OCI-LY7 (cell line): Measurements from ENCODE around the gene WASF3. TPM values are rescaled to one million over a fixed set of nuclear protein-coding genes. Genes with fewer than 3 reads are reported as not detected.

ENCODE experiments used
- BruUV-seq: library from RNA; stranded (reverse); fragments of 400-500 nt; replicated peaks from 2 replicates; lab custom pipeline; 2021; lab: Mats Ljungman, UMichigan
- CTCF ChIA-PET: fragments of 300-600 bp; sonication (Branson Sonifier 250); formaldehyde crosslinking; loops from one replicate; lab custom pipeline; 2022; ENCODE audit warnings: antibody characterized with exemption; ENCODE audit not compliant: unreplicated experiment; lab: Charles Lee
- POLR2A ChIA-PET: fragments of 300-600 bp; sonication (Branson Sonifier 250); formaldehyde crosslinking; loops from one replicate; lab custom pipeline; 2022; ENCODE audit warnings: antibody characterized with exemption; lab: Charles Lee
- DNase-seq: peaks from one replicate; pipeline ENCODE4 v3.0.0-alpha.2; 2015; ENCODE audit warnings: low spot score
- H2AFZ ChIP-seq: fragments of 200-600 bp; sonication (generic), shearing (Covaris generic); 2 replicates; pipeline ENCODE4 v1.6.1; 2014; ENCODE audit warnings: mild to moderate bottlenecking, antibody characterized with exemption, low read length, moderate library complexity
- H3K27ac ChIP-seq: fragments of 200-600 bp; sonication (generic); 2 replicates; pipeline ENCODE4 v1.5.1; 2014; ENCODE audit warnings: mixed run types, low read depth, mild to moderate bottlenecking, moderate library complexity, low read length, inconsistent platforms; ENCODE audit not compliant: poor library complexity, severe bottlenecking
- H3K36me3 ChIP-seq: fragments of 200-600 bp; sonication (generic); 2 replicates; pipeline ENCODE4 v1.6.1; 2014; ENCODE audit warnings: mild to moderate bottlenecking, antibody characterized with exemption, low read length, moderate library complexity, mixed read lengths; ENCODE audit not compliant: insufficient read depth
- H3K4me1 ChIP-seq: fragments of 200-600 bp; sonication (generic); 2 replicates; pipeline ENCODE4 v1.5.1; 2014; ENCODE audit warnings: mild to moderate bottlenecking, low read length; ENCODE audit not compliant: insufficient read depth, poor library complexity, severe bottlenecking
- H3K4me2 ChIP-seq: fragments of 200-600 bp; sonication (generic); 2 replicates; pipeline ENCODE4 v1.6.1; 2014; ENCODE audit warnings: mild to moderate bottlenecking, low read length
- H3K4me3 ChIP-seq: fragments of 200-600 bp; sonication (generic); 2 replicates; pipeline ENCODE4 v1.5.1; 2014; ENCODE audit warnings: mild to moderate bottlenecking, low read depth, low read length; ENCODE audit not compliant: poor library complexity, severe bottlenecking
- H3K79me2 ChIP-seq: fragments of 200-600 bp; sonication (generic); 2 replicates; pipeline ENCODE4 v1.6.1; 2016; ENCODE audit warnings: low read depth, mild to moderate bottlenecking, low read length, moderate library complexity, mixed read lengths; ENCODE audit not compliant: insufficient read depth
- H3K9me2 ChIP-seq: fragments of 200-600 bp; sonication (generic); 2 replicates; pipeline ENCODE4 v1.6.1; 2016; ENCODE audit warnings: mild to moderate bottlenecking, low read length, mixed read lengths; ENCODE audit not compliant: insufficient read depth
- H3K9me3 ChIP-seq: fragments of 200-600 bp; sonication (generic); 2 replicates; pipeline ENCODE4 v1.6.1; 2014; ENCODE audit warnings: mild to moderate bottlenecking, mixed run types, low read length, mixed read lengths
- H4K20me1 ChIP-seq: fragments of 200-600 bp; sonication (generic); 2 replicates; pipeline ENCODE4 v1.6.1; 2014; ENCODE audit warnings: mild to moderate bottlenecking, antibody characterized with exemption, low read length, moderate library complexity, mixed read lengths; ENCODE audit not compliant: insufficient read depth
- EZH2phosphoT487 ChIP-seq: fragments of 200-600 bp; sonication (generic); IDR thresholded peaks from 2 replicates; pipeline ENCODE4 v1.6.1; 2018; ENCODE audit warnings: low read depth, borderline replicate concordance, mild to moderate bottlenecking, mixed run types, antibody characterized with exemption, low read length, moderate library complexity, mixed read lengths
- intact Hi-C: fragments of 100-400 bp; cut with micrococcal nuclease; formaldehyde crosslinking; loops from one replicate; pipeline ENCODE4 v1.10.0; 2022; ENCODE audit not compliant: unreplicated experiment
- total RNA-seq, 2 experiments: library from RNA; depleted of rRNA in 1 of 2; stranded (reverse); fragments of >200 nt in 1 of 2; shearing (Covaris generic) in 1 of 2; gene quantifications; 2 replicates each; pipeline ENCODE4 v1.2.3, GENCODE V29; 2014 to 2022
- TF ChIP-seq, protein P1 (sequence below): fragments of 200-600 bp; sonication (generic); conservative IDR thresholded peaks from 2 replicates; pipeline ENCODE4 v1.5.1; 2014; ENCODE audit warnings: mild to moderate bottlenecking, antibody characterized with exemption, low read length, moderate library complexity, mixed read lengths

WASF3 gene
- total RNA-seq, 2 experiments from 2014 or later, result 0.17 to 0.19 TPM

DNA sequence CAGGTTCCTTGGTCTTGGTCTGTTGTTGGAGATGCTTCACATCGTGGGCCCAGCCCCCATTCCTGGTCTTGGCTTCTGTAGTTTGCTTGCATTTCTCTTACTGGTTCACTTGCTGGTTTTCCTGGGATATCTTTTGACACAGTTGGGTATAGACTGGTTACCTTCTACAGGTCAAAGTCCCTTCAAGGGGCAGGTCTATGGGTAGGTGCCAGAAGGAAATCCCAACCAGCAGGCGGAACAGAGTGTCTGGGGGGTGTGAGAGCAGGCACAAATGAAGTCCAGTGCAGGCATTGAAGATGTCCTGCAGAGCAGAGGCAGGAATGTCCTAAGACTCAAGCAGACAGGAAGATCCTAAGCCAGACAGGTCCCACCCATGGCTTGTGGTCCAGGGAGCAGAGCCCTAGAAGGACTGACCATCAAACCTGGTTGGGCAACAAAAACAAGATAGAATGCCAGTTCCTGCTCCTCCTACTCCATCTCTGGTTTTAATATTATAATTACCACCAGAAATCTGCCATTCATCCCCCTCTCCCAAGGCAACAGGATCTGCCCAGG is 17.7 kb upstream of the WASF3 start:
- no peaks in the 10 kb centered on the region for H4K20me1 ChIP-seq
- no peaks in the 10 kb centered on the region for H3K9me2 ChIP-seq
- no peak overlapping the region for H2AFZ ChIP-seq
- BruUV-seq, result no TSS peak
- H3K4me2 ChIP-seq, result no peak overlapping the region
- no peaks in the 10 kb centered on the region for H3K4me1 ChIP-seq
- H3K4me3 ChIP-seq, result no peak overlapping the region
- intact Hi-C loops, result no loop called here
- CTCF ChIA-PET, result no interaction called here
- H3K9me3 ChIP-seq, result no peaks in the 10 kb centered on the region
- DNase-seq, result no peak
- H3K36me3 ChIP-seq, result no peaks in the 10 kb centered on the region
- no peaks in the 10 kb centered on the region for H3K79me2 ChIP-seq
- TF ChIP-seq, protein P1, sequence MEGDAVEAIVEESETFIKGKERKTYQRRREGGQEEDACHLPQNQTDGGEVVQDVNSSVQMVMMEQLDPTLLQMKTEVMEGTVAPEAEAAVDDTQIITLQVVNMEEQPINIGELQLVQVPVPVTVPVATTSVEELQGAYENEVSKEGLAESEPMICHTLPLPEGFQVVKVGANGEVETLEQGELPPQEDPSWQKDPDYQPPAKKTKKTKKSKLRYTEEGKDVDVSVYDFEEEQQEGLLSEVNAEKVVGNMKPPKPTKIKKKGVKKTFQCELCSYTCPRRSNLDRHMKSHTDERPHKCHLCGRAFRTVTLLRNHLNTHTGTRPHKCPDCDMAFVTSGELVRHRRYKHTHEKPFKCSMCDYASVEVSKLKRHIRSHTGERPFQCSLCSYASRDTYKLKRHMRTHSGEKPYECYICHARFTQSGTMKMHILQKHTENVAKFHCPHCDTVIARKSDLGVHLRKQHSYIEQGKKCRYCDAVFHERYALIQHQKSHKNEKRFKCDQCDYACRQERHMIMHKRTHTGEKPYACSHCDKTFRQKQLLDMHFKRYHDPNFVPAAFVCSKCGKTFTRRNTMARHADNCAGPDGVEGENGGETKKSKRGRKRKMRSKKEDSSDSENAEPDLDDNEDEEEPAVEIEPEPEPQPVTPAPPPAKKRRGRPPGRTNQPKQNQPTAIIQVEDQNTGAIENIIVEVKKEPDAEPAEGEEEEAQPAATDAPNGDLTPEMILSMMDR, result no peak
- TF ChIP-seq EZH2phosphoT487, result no peak
- POLR2A ChIA-PET, result no interaction called here
- no peak overlapping the region for H3K27ac ChIP-seq

DNA sequence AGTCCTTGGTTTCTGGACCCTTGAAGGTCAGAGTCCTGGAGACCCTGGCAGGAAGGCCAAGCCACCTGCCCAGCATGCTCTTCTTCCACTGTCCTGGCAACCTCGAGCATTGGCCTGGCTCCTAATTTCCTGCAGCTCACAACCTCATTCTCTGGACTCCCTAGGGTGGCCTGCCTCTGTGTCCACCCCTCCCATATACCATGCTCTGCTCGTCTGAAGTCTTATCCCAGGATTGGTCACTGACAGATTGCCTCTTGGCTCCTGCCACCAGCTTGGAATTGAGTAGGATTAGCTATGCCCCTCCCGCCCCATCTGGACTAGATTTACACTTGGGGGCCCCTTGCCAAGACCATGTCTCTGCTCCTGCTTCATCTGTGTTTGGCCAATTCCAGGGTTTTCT is 17.1 kb upstream of the WASF3 start:
- no peaks in the 10 kb centered on the region for H3K9me2 ChIP-seq
- no peaks in the 10 kb centered on the region for H3K9me3 ChIP-seq
- no peak overlapping the region for H3K27ac ChIP-seq
- H2AFZ ChIP-seq, result no peak overlapping the region
- ChIA-PET CTCF (no interaction called here), POLR2A (no interaction called here)
- no TSS peak for BruUV-seq
- TF ChIP-seq, protein P1, result no peak
- TF ChIP-seq EZH2phosphoT487, result no peak
- no peaks in the 10 kb centered on the region for H3K4me1 ChIP-seq
- no peak overlapping the region for H3K4me2 ChIP-seq
- H3K4me3 ChIP-seq, result no peak overlapping the region
- no peaks in the 10 kb centered on the region for H4K20me1 ChIP-seq
- intact Hi-C loops, result no loop called here
- no peak for DNase-seq
- no peaks in the 10 kb centered on the region for H3K36me3 ChIP-seq
- no peaks in the 10 kb centered on the region for H3K79me2 ChIP-seq

- Histone ChIP-seq H3K9me2 (no peaks in the 10 kb centered on the region), H3K4me2 (no peak overlapping the region), H3K36me3 (no peaks in the 10 kb centered on the region), H3K4me1 (no peaks in the 10 kb centered on the region), H3K27ac (no peak overlapping the region), H4K20me1 (no peaks in the 10 kb centered on the region), H3K79me2 (no peaks in the 10 kb centered on the region), H3K4me3 (no peak overlapping the region), H3K9me3 (no peaks in the 10 kb centered on the region), H2AFZ (no peak overlapping the region)
- intact Hi-C loops, result no loop called here
- ChIA-PET CTCF (no interaction called here), POLR2A (no interaction called here)
- no peak for TF ChIP-seq EZH2phosphoT487
- TF ChIP-seq, protein P1, result no peak
- BruUV-seq, result no TSS peak
- DNase-seq, result no peak
Observed at GRCh38 chr13:26541041-26541440, 16.4 kb upstream of the WASF3 start.
